Fibroblast of lung (primary cell): ENCODE results near the gene SMARCE1. TPM values are rescaled to one million over a fixed set of nuclear protein-coding genes. Genes with fewer than 3 reads are reported as not detected.

Source experiments
- DNase-seq, 2 donors: peaks; one replicate each; pipeline versions ENCODE4 v3.0.0 to v3.0.0-alpha.2; 2010; ENCODE audit warnings: low read depth in 2 of 2
- H2AFZ ChIP-seq: 2 replicates; pipeline ENCODE4 v1.5.1; 2012; ENCODE audit warnings: low read length, control low read depth, inconsistent platforms
- H3K27ac ChIP-seq: 2 replicates; pipeline ENCODE4 v1.5.1; 2011; ENCODE audit warnings: low read length, control low read depth; ENCODE audit not compliant: insufficient read depth
- H3K27me3 ChIP-seq: 2 replicates; pipeline ENCODE4 v1.5.1; 2011; ENCODE audit warnings: mild to moderate bottlenecking, low read length; ENCODE audit not compliant: control insufficient read depth, insufficient read depth
- H3K36me3 ChIP-seq: 2 replicates; pipeline ENCODE4 v1.5.1; 2011; ENCODE audit warnings: low read length; ENCODE audit not compliant: control insufficient read depth, insufficient read depth
- H3K4me1 ChIP-seq: 2 replicates; pipeline ENCODE4 v1.5.1; 2011; ENCODE audit warnings: low read length; ENCODE audit not compliant: control insufficient read depth, insufficient read depth; ENCODE audit errors: extremely low read depth
- H3K4me2 ChIP-seq: 2 replicates; pipeline ENCODE4 v1.5.1; 2011; ENCODE audit warnings: low read length, control low read depth; ENCODE audit not compliant: insufficient read depth; ENCODE audit errors: extremely low read depth
- H3K4me3 ChIP-seq, 4 experiments: fragments of 200-600 bp in 1 of 4; sonication (generic) in 1 of 4; replicated peaks in 1 of 4; 2 replicates each; pipeline ENCODE4 v1.5.1; 2011 to 2016; ENCODE audit warnings: low read length in 4 of 4, low read depth in 3 of 4, mild to moderate bottlenecking in 3 of 4, control low read depth in 2 of 4, inconsistent platforms in 1 of 4, mixed read lengths in 1 of 4; ENCODE audit not compliant: insufficient read depth in 1 of 4; ENCODE audit errors: control extremely low read depth in 1 of 4
- H3K79me2 ChIP-seq: 2 replicates; pipeline ENCODE4 v1.5.1; 2012; ENCODE audit warnings: mild to moderate bottlenecking, low read length, inconsistent platforms; ENCODE audit not compliant: control insufficient read depth, insufficient read depth
- H3K9ac ChIP-seq: 2 replicates; pipeline ENCODE4 v1.5.1; 2011; ENCODE audit warnings: mild to moderate bottlenecking, low read length, control low read depth; ENCODE audit not compliant: insufficient read depth
- H3K9me3 ChIP-seq: 2 replicates; pipeline ENCODE4 v1.5.1; 2012; ENCODE audit warnings: low read depth, low read length; ENCODE audit not compliant: control insufficient read depth, insufficient read depth
- H4K20me1 ChIP-seq: 2 replicates; pipeline ENCODE4 v1.5.1; 2011; ENCODE audit warnings: low read length; ENCODE audit not compliant: control insufficient read depth, insufficient read depth; ENCODE audit errors: extremely low read depth
- EZH2 ChIP-seq: IDR thresholded peaks from 2 replicates; pipeline ENCODE4 v1.5.1; 2012; ENCODE audit warnings: low read length, control low read depth, mild to moderate bottlenecking; ENCODE audit errors: missing control alignments
- polyA plus RNA-seq, 2 donors: library from polyadenylated mRNA; depleted of rRNA in 1 of 2; stranded (reverse) in 1 of 2; unstranded in 1 of 2; fragments of >200 nt; gene quantifications; 2 replicates each; pipeline ENCODE4 v1.2.1, GENCODE V29; 2011 to 2012; ENCODE audit warnings: missing spikeins in 1 of 2
- total RNA-seq: library from RNA; depleted of rRNA; stranded (reverse); fragments of >200 nt; gene quantifications from 2 replicates; pipeline ENCODE4 v1.2.1, GENCODE V29; 2014
- TF ChIP-seq, protein P1 (sequence below), 2 donors: IDR thresholded peaks in 1 of 2; conservative IDR thresholded peaks in 1 of 2; 1 replicate in 1 of 2; 2 replicates in 1 of 2; pipeline ENCODE4 v1.5.1; 2011 to 2012; ENCODE audit warnings: low read length in 2 of 2, control low read depth in 1 of 2, inconsistent platforms in 1 of 2, low read depth in 1 of 2, mild to moderate bottlenecking in 1 of 2

Gene SMARCE1
- total and polyA plus RNA-seq, 2 donors (not counting 1 experiment from before 2014, with no cell fraction given), result 75.6 to 93.8 TPM

DNA sequence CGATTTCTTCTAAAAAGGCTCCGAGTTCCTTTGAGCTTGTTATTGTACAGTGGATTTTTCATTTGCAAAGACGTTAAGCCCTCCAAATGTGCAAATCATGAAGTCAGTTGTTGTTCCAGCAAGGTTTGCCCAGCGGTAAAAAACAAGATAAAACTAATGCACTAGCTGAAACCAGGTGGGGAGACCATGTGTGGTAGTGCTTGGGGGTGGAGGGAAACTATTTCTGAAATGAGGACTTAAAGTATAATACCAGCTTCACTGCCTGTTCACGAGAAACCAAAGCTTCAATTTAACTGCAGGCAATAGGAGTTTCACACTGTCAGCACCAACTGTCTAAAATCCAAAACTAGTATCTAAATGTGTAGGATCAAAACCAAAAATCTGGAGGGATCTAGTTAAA is 22.3 kb downstream of the SMARCE1 start:
- H3K4me1 ChIP-seq, result no peaks in the 10 kb centered on the region
- H3K4me2 ChIP-seq, result no peak overlapping the region
- peaks cover 3% of the 10 kb centered on the region for H3K27me3 ChIP-seq
- H3K36me3 ChIP-seq, result peaks cover 4% of the 10 kb centered on the region
- no peak overlapping the region for H3K4me3 ChIP-seq
- H3K9me3 ChIP-seq, result no peaks in the 10 kb centered on the region
- H2AFZ ChIP-seq, result no peak overlapping the region
- H3K79me2 ChIP-seq, result no peaks in the 10 kb centered on the region
- TF ChIP-seq EZH2, result no peak
- TF ChIP-seq, protein P1, sequence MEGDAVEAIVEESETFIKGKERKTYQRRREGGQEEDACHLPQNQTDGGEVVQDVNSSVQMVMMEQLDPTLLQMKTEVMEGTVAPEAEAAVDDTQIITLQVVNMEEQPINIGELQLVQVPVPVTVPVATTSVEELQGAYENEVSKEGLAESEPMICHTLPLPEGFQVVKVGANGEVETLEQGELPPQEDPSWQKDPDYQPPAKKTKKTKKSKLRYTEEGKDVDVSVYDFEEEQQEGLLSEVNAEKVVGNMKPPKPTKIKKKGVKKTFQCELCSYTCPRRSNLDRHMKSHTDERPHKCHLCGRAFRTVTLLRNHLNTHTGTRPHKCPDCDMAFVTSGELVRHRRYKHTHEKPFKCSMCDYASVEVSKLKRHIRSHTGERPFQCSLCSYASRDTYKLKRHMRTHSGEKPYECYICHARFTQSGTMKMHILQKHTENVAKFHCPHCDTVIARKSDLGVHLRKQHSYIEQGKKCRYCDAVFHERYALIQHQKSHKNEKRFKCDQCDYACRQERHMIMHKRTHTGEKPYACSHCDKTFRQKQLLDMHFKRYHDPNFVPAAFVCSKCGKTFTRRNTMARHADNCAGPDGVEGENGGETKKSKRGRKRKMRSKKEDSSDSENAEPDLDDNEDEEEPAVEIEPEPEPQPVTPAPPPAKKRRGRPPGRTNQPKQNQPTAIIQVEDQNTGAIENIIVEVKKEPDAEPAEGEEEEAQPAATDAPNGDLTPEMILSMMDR (conservative IDR thresholded peaks at IDR 0.05 in 1 of 2, IDR thresholded peaks at IDR 0.05 in 1 of 2; ENCODE audit: low read depth in 1 of 2, low read length in 2 of 2), result no peak
- no peaks in the 10 kb centered on the region for H4K20me1 ChIP-seq
- no peak for DNase-seq
- no peak overlapping the region for H3K9ac ChIP-seq
- no peak overlapping the region for H3K27ac ChIP-seq

DNA sequence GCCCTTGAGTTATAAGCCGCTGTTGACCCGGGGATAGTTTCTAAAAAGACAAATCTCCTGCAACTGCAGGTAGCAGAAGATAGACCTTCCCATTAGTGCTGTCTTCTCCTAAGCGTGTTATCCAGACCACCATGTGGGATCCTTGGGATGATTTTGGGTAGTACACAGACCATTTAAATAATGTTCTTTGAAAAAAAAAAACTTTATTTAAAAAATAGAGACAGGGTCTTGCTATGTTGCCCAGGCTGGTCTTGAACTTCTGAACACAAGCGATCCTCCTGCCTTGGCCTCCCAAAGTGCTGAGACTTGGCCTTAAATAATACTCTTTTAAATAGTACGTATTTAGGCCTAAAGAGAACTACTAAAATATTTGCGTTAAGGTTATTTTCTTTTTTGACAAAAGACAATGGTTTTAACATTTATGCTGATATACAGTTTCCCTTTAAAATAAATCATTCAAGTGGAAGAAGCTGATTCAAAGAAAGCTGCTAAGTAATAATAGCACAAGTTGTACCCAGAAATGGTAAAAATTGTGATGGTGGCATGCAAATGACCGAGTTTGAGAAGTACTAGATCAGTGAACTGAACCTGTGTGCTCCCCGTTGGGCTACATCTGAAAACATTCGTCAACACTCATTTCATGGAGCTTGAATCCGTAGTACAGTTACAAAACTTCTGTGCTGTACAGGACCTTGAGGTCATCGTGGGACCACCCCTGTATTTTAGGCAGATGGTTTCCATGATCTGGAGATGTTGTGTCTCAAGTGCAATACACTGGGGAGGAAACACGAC is 24.0 kb downstream of the SMARCE1 start:
- no peaks in the 10 kb centered on the region for H3K4me1 ChIP-seq
- no peaks in the 10 kb centered on the region for H3K79me2 ChIP-seq
- H3K4me2 ChIP-seq, result no peak overlapping the region
- H3K9ac ChIP-seq, result no peak overlapping the region
- no peak overlapping the region for H3K4me3 ChIP-seq
- H3K27ac ChIP-seq, result no peak overlapping the region
- TF ChIP-seq EZH2, result no peak
- TF ChIP-seq, protein P1 (conservative IDR thresholded peaks at IDR 0.05 in 1 of 2, IDR thresholded peaks at IDR 0.05 in 1 of 2; ENCODE audit: low read depth in 1 of 2, low read length in 2 of 2), result no peak
- DNase-seq, result no peak
- no peaks in the 10 kb centered on the region for H4K20me1 ChIP-seq
- H3K27me3 ChIP-seq, result peaks cover 9% of the 10 kb centered on the region
- H3K36me3 ChIP-seq, result no peaks in the 10 kb centered on the region
- H2AFZ ChIP-seq, result no peak overlapping the region
- no peaks in the 10 kb centered on the region for H3K9me3 ChIP-seq

DNA sequence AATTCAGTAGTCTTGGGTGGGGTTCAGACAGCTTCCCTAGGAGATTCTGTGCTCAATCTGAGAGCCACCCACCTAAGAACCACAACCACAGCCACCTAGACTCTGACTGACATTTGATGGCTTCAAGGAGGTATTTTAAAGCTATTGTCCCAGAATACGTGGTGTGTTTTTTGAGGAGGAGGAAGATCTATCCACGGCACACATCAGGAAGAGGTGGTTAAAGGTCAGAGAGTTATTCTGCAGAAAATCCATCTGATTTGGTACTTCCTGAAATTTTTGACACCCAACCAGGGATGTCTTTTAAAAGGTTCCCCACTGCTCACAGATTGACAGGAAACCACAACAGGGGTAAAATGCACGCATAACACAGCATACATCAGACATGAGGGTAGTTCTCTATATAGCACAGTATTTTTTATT is 25.1 kb downstream of the SMARCE1 start:
- H3K79me2 ChIP-seq, result no peaks in the 10 kb centered on the region
- H2AFZ ChIP-seq, result no peak overlapping the region
- H3K9me3 ChIP-seq, result no peaks in the 10 kb centered on the region
- DNase-seq, result no peak
- no peak overlapping the region for H3K4me2 ChIP-seq
- H3K4me1 ChIP-seq, result no peaks in the 10 kb centered on the region
- no peaks in the 10 kb centered on the region for H4K20me1 ChIP-seq
- H3K27me3 ChIP-seq, result peaks cover 15% of the 10 kb centered on the region
- H3K4me3 ChIP-seq, result no peak overlapping the region
- no peak overlapping the region for H3K9ac ChIP-seq
- H3K36me3 ChIP-seq, result no peaks in the 10 kb centered on the region
- TF ChIP-seq, protein P1 (conservative IDR thresholded peaks at IDR 0.05 in 1 of 2, IDR thresholded peaks at IDR 0.05 in 1 of 2; ENCODE audit: low read depth in 1 of 2, low read length in 2 of 2), result no peak
- no peak for TF ChIP-seq EZH2
- no peak overlapping the region for H3K27ac ChIP-seq
